Retina (tissue), 1 donor: ENCODE measurements around the gene ERMP1.
"Not testable (repeated sequence)": the region's sequence is repeated elsewhere in the genome, so short reads cannot be mapped to it uniquely, and the experiment has no call there.

Experiments used
- DNase-seq: peaks from one replicate; pipeline ENCODE4 v3.0.0-alpha.2; 2016

The ERMP1 gene

GRCh38 chr9:5817862-5818261, 15.1 kb downstream of the ERMP1 start:
- DNase-seq: no peak

- no peak for DNase-seq
Measured at GRCh38 chr9:5815461-5815860, 17.5 kb downstream of the ERMP1 start.

GRCh38 chr9:5813824-5814223, 19.1 kb downstream of the ERMP1 start:
- DNase-seq: no peak

GRCh38 chr9:5811751-5812150, 21.2 kb downstream of the ERMP1 start:
- DNase-seq: no peak

- no peak for DNase-seq
Measured at GRCh38 chr9:5805478-5805877, 27.4 kb downstream of the ERMP1 start.

GRCh38 chr9:5801739-5802113, 31.2 kb downstream of the ERMP1 start:
- no peak for DNase-seq

- no peak for DNase-seq
Measured at GRCh38 chr9:5800969-5801738, 31.8 kb downstream of the ERMP1 start.

- not testable (repeated sequence) for DNase-seq
Measured at GRCh38 chr9:5800378-5800777, 32.5 kb downstream of the ERMP1 start.

- peak; percentile 15 for DNase-seq
Measured at GRCh38 chr9:5799314-5799713, 33.6 kb downstream of the ERMP1 start.

GRCh38 chr9:5798581-5798980, 34.3 kb downstream of the ERMP1 start:
- no peak for DNase-seq

- no peak for DNase-seq
Measured at GRCh38 chr9:5796298-5796697, 36.6 kb downstream of the ERMP1 start.

GRCh38 chr9:5793812-5794211, 39.1 kb downstream of the ERMP1 start:
- DNase-seq: no peak

- DNase-seq: no peak
Measured at GRCh38 chr9:5791870-5792269, 41.0 kb downstream of the ERMP1 start.

GRCh38 chr9:5790923-5791322, 42.0 kb downstream of the ERMP1 start:
- no peak for DNase-seq

- no peak for DNase-seq
Measured at GRCh38 chr9:5789489-5789888, 43.4 kb downstream of the ERMP1 start.

- no peak for DNase-seq
Measured at GRCh38 chr9:5787759-5788302, 45.1 kb downstream of the ERMP1 start.

- no peak for DNase-seq
Measured at GRCh38 chr9:5787220-5787619, 45.7 kb downstream of the ERMP1 start.

- no peak for DNase-seq
Measured at GRCh38 chr9:5786370-5787127, 46.4 kb downstream of the ERMP1 start.

GRCh38 chr9:5784526-5785315, 48.2 kb downstream of the ERMP1 start:
- DNase-seq: no peak

- no peak for DNase-seq
Measured at GRCh38 chr9:5783982-5784381, 48.9 kb downstream of the ERMP1 start.

GRCh38 chr9:5783420-5783819, 49.5 kb downstream of the ERMP1 start:
- DNase-seq: not testable (repeated sequence)

GRCh38 chr9:5779705-5780218, 53.2 kb downstream of the ERMP1 start:
- DNase-seq: not testable (repeated sequence)

GRCh38 chr9:5778805-5779204, 54.1 kb downstream of the ERMP1 start:
- no peak for DNase-seq
